GM12874 (cell line): ENCODE measurements around the gene ABCA3.

ENCODE experiments used
- CTCF ChIP-seq: IDR thresholded peaks from 2 replicates; pipeline ENCODE4 v1.5.1; 2011; ENCODE audit warnings: low read depth, mild to moderate bottlenecking, control low read depth, low read length, moderate library complexity; ENCODE audit not compliant: insufficient read depth

ABCA3 gene

GRCh38 chr16:2282262-2282661, 58.3 kb downstream of the ABCA3 start:
- TF ChIP-seq CTCF: no peak

GRCh38 chr16:2280981-2281542, 59.5 kb downstream of the ABCA3 start:
- no peak for TF ChIP-seq CTCF

- TF ChIP-seq CTCF: no peak
Observed at GRCh38 chr16:2280461-2280860, 60.1 kb downstream of the ABCA3 start.

GRCh38 chr16:2278956-2279800, 61.4 kb downstream of the ABCA3 start:
- TF ChIP-seq CTCF: no peak

- no peak for TF ChIP-seq CTCF
Observed at GRCh38 chr16:2278272-2278608, 62.3 kb downstream of the ABCA3 start.

GRCh38 chr16:2277466-2278271, 62.9 kb downstream of the ABCA3 start:
- TF ChIP-seq CTCF: no peak
